DOHH2 (cell line): ENCODE data around the gene TNFRSF11A.

Experiments used
- EZH2phosphoT487 ChIP-seq: fragments of 200-600 bp; sonication (generic); IDR thresholded peaks from 2 replicates; pipeline ENCODE4 v1.6.1; 2017; ENCODE audit warnings: borderline replicate concordance, mild to moderate bottlenecking, antibody characterized with exemption, low read length, moderate library complexity, mixed read lengths
- TF ChIP-seq, protein P1 (sequence below): fragments of 200-600 bp; sonication (generic); IDR thresholded peaks from one replicate; pipeline ENCODE4 v1.5.1; 2014; ENCODE audit warnings: antibody characterized with exemption, mild to moderate bottlenecking, low read depth, low read length; ENCODE audit not compliant: poor library complexity, severe bottlenecking

DNA sequence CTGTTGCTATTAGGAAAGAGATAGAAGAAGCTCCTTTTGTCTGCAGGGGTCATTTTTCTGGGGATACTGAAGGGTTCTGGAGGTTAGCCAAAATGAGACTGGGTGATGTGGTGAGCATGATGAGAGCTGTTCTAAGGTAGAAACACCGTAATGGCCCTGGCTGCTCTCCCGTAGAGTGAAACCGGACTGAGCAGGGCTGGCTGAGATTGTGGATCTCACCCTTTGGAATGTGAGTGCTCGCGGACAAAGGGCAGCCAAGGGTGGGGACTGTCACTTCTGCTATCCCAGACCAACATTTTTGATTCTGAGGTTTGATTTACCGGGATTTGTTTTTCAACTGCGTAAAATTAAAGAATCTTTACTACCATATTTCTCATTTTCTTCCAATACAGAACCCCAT lies 36.2 kb downstream of the TNFRSF11A start:
- TF ChIP-seq, protein P1, sequence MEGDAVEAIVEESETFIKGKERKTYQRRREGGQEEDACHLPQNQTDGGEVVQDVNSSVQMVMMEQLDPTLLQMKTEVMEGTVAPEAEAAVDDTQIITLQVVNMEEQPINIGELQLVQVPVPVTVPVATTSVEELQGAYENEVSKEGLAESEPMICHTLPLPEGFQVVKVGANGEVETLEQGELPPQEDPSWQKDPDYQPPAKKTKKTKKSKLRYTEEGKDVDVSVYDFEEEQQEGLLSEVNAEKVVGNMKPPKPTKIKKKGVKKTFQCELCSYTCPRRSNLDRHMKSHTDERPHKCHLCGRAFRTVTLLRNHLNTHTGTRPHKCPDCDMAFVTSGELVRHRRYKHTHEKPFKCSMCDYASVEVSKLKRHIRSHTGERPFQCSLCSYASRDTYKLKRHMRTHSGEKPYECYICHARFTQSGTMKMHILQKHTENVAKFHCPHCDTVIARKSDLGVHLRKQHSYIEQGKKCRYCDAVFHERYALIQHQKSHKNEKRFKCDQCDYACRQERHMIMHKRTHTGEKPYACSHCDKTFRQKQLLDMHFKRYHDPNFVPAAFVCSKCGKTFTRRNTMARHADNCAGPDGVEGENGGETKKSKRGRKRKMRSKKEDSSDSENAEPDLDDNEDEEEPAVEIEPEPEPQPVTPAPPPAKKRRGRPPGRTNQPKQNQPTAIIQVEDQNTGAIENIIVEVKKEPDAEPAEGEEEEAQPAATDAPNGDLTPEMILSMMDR = no peak
- no peak for TF ChIP-seq EZH2phosphoT487
